ENCODE results near the gene REEP1. TPM values are rescaled to one million over a fixed set of nuclear protein-coding genes. Genes with fewer than 3 reads are reported as not detected.

The REEP1 gene
- total RNA-seq (2012; rRNA removed): 0.25 and 3.7 TPM in 2 replicates

- no peaks in the 10 kb centered on the region for H3K36me3 ChIP-seq (ENCODE audit: insufficient read depth, low read length)
- peak within 1 kb of the TSS; percentile 65 for H3K4me2 ChIP-seq (ENCODE audit: low read length)
- no peaks in the 10 kb centered on the region for H3K9me3 ChIP-seq (replicated peaks; ENCODE audit: low read length)
- H3K4me3 ChIP-seq (ENCODE audit: low read length): peak within 1 kb of the TSS; percentile 49
- peaks cover 78% of the 10 kb centered on the region for H3K27me3 ChIP-seq (ENCODE audit: control insufficient read depth, insufficient read depth, low read length)
- no peak within 1 kb of the TSS for H3K9ac ChIP-seq (ENCODE audit: low read depth, low read length)
- H3K4me1 ChIP-seq (ENCODE audit: control insufficient read depth, insufficient read depth, low read length): no peaks in the 10 kb centered on the region
Measured at GRCh38 chr2:86337244-86337835, at the start of gene REEP1. REEP1 (minus strand) TSS chr2:86337626; CDS start chr2:86337510, 116 bp downstream.

GRCh38 chr2:86383844-86384243, 46.4 kb upstream of the REEP1 start:
- Histone ChIP-seq H3K9me3 (replicated peaks; ENCODE audit: low read length) (no peaks in the 10 kb centered on the region), H3K4me2 (ENCODE audit: low read length) (no peak overlapping the region), H3K27me3 (ENCODE audit: control insufficient read depth, insufficient read depth, low read length) (peaks cover 19% of the 10 kb centered on the region), H3K4me3 (ENCODE audit: low read length) (no peak overlapping the region), H3K36me3 (ENCODE audit: insufficient read depth, low read length) (no peaks in the 10 kb centered on the region), H3K4me1 (ENCODE audit: control insufficient read depth, insufficient read depth, low read length) (no peaks in the 10 kb centered on the region), H3K9ac (ENCODE audit: low read depth, low read length) (no peak overlapping the region)

GRCh38 chr2:86382698-86383097, 45.3 kb upstream of the REEP1 start:
- no peak overlapping the region for H3K4me2 ChIP-seq (ENCODE audit: low read length)

GRCh38 chr2:86382108-86382507, 44.7 kb upstream of the REEP1 start:
- Histone ChIP-seq H3K9ac (ENCODE audit: low read depth, low read length) (no peak overlapping the region), H3K4me1 (ENCODE audit: control insufficient read depth, insufficient read depth, low read length) (no peaks in the 10 kb centered on the region), H3K4me2 (ENCODE audit: low read length) (no peak overlapping the region), H3K27me3 (ENCODE audit: control insufficient read depth, insufficient read depth, low read length) (peaks cover 20% of the 10 kb centered on the region), H3K9me3 (replicated peaks; ENCODE audit: low read length) (no peaks in the 10 kb centered on the region), H3K36me3 (ENCODE audit: insufficient read depth, low read length) (no peaks in the 10 kb centered on the region), H3K4me3 (ENCODE audit: low read length) (no peak overlapping the region)

More at GRCh38 chr2:86382698-86383097, 45.3 kb upstream of the REEP1 start:
- Histone ChIP-seq H3K4me1 (ENCODE audit: control insufficient read depth, insufficient read depth, low read length) (no peaks in the 10 kb centered on the region), H3K9ac (ENCODE audit: low read depth, low read length) (no peak overlapping the region), H3K27me3 (ENCODE audit: control insufficient read depth, insufficient read depth, low read length) (peaks cover 19% of the 10 kb centered on the region), H3K9me3 (replicated peaks; ENCODE audit: low read length) (no peaks in the 10 kb centered on the region), H3K36me3 (ENCODE audit: insufficient read depth, low read length) (no peaks in the 10 kb centered on the region), H3K4me3 (ENCODE audit: low read length) (no peak overlapping the region)

- no peak overlapping the region for H3K4me2 ChIP-seq (ENCODE audit: low read length)
- no peak overlapping the region for H3K4me3 ChIP-seq (ENCODE audit: low read length)
- peaks cover 17% of the 10 kb centered on the region for H3K27me3 ChIP-seq (ENCODE audit: control insufficient read depth, insufficient read depth, low read length)
- no peak overlapping the region for H3K9ac ChIP-seq (ENCODE audit: low read depth, low read length)
- no peaks in the 10 kb centered on the region for H3K4me1 ChIP-seq (ENCODE audit: control insufficient read depth, insufficient read depth, low read length)
- H3K9me3 ChIP-seq (replicated peaks; ENCODE audit: low read length): no peaks in the 10 kb centered on the region
- H3K36me3 ChIP-seq (ENCODE audit: insufficient read depth, low read length): no peaks in the 10 kb centered on the region
Measured at GRCh38 chr2:86378469-86378868, 41.0 kb upstream of the REEP1 start.

- H3K4me3 ChIP-seq (ENCODE audit: low read length): no peak overlapping the region
- no peak overlapping the region for H3K4me2 ChIP-seq (ENCODE audit: low read length)
- H3K36me3 ChIP-seq (ENCODE audit: insufficient read depth, low read length): no peaks in the 10 kb centered on the region
- H3K4me1 ChIP-seq (ENCODE audit: control insufficient read depth, insufficient read depth, low read length): no peaks in the 10 kb centered on the region
- H3K27me3 ChIP-seq (ENCODE audit: control insufficient read depth, insufficient read depth, low read length): peaks cover 18% of the 10 kb centered on the region
- no peak overlapping the region for H3K9ac ChIP-seq (ENCODE audit: low read depth, low read length)
- H3K9me3 ChIP-seq (replicated peaks; ENCODE audit: low read length): no peaks in the 10 kb centered on the region
Measured at GRCh38 chr2:86375623-86376022, 38.2 kb upstream of the REEP1 start.

- Histone ChIP-seq H3K4me1 (ENCODE audit: control insufficient read depth, insufficient read depth, low read length) (no peaks in the 10 kb centered on the region), H3K9me3 (replicated peaks; ENCODE audit: low read length) (no peaks in the 10 kb centered on the region), H3K4me2 (ENCODE audit: low read length) (no peak overlapping the region), H3K4me3 (ENCODE audit: low read length) (no peak overlapping the region), H3K36me3 (ENCODE audit: insufficient read depth, low read length) (no peaks in the 10 kb centered on the region), H3K27me3 (ENCODE audit: control insufficient read depth, insufficient read depth, low read length) (peaks cover 14% of the 10 kb centered on the region), H3K9ac (ENCODE audit: low read depth, low read length) (no peak overlapping the region)
Measured at GRCh38 chr2:86372641-86373502, 35.4 kb upstream of the REEP1 start.

GRCh38 chr2:86372133-86372532, 34.7 kb upstream of the REEP1 start:
- Histone ChIP-seq H3K36me3 (ENCODE audit: insufficient read depth, low read length) (no peaks in the 10 kb centered on the region), H3K4me3 (ENCODE audit: low read length) (no peak overlapping the region), H3K4me1 (ENCODE audit: control insufficient read depth, insufficient read depth, low read length) (no peaks in the 10 kb centered on the region), H3K27me3 (ENCODE audit: control insufficient read depth, insufficient read depth, low read length) (peaks cover 12% of the 10 kb centered on the region), H3K9me3 (replicated peaks; ENCODE audit: low read length) (no peaks in the 10 kb centered on the region), H3K4me2 (ENCODE audit: low read length) (no peak overlapping the region), H3K9ac (ENCODE audit: low read depth, low read length) (no peak overlapping the region)

GRCh38 chr2:86371527-86371926, 34.1 kb upstream of the REEP1 start:
- Histone ChIP-seq H3K4me2 (ENCODE audit: low read length) (no peak overlapping the region), H3K36me3 (ENCODE audit: insufficient read depth, low read length) (no peaks in the 10 kb centered on the region), H3K4me1 (ENCODE audit: control insufficient read depth, insufficient read depth, low read length) (no peaks in the 10 kb centered on the region), H3K9me3 (replicated peaks; ENCODE audit: low read length) (no peaks in the 10 kb centered on the region), H3K4me3 (ENCODE audit: low read length) (no peak overlapping the region), H3K9ac (ENCODE audit: low read depth, low read length) (no peak overlapping the region), H3K27me3 (ENCODE audit: control insufficient read depth, insufficient read depth, low read length) (peaks cover 10% of the 10 kb centered on the region)

GRCh38 chr2:86370579-86370978, 33.2 kb upstream of the REEP1 start:
- no peak overlapping the region for H3K4me2 ChIP-seq (ENCODE audit: low read length)
- H3K4me1 ChIP-seq (ENCODE audit: control insufficient read depth, insufficient read depth, low read length): no peaks in the 10 kb centered on the region
- H3K9me3 ChIP-seq (replicated peaks; ENCODE audit: low read length): no peaks in the 10 kb centered on the region
- H3K36me3 ChIP-seq (ENCODE audit: insufficient read depth, low read length): no peaks in the 10 kb centered on the region
- H3K9ac ChIP-seq (ENCODE audit: low read depth, low read length): no peak overlapping the region
- peaks cover 14% of the 10 kb centered on the region for H3K27me3 ChIP-seq (ENCODE audit: control insufficient read depth, insufficient read depth, low read length)
- H3K4me3 ChIP-seq (ENCODE audit: low read length): no peak overlapping the region

GRCh38 chr2:86368161-86368824, 30.9 kb upstream of the REEP1 start:
- Histone ChIP-seq H3K36me3 (ENCODE audit: insufficient read depth, low read length) (no peaks in the 10 kb centered on the region), H3K27me3 (ENCODE audit: control insufficient read depth, insufficient read depth, low read length) (peaks cover 15% of the 10 kb centered on the region), H3K4me1 (ENCODE audit: control insufficient read depth, insufficient read depth, low read length) (no peaks in the 10 kb centered on the region), H3K9ac (ENCODE audit: low read depth, low read length) (no peak overlapping the region), H3K4me2 (ENCODE audit: low read length) (peak overlapping the region; percentile 45), H3K4me3 (ENCODE audit: low read length) (no peak overlapping the region), H3K9me3 (replicated peaks; ENCODE audit: low read length) (no peaks in the 10 kb centered on the region)
